Kidney epithelial cell (primary cell): Measurements from ENCODE around the gene TIAM2. TPM values are rescaled to one million over a fixed set of nuclear protein-coding genes. Genes with fewer than 3 reads are reported as not detected.
A peak's percentile ranks its signal among the peaks of the same experiment; 100 is the strongest.

Source experiments
- DNase-seq: peaks from one replicate; pipeline ENCODE4 v3.0.0-alpha.2; 2010; ENCODE audit warnings: low read depth
- H3K27me3 ChIP-seq: 2 replicates; pipeline ENCODE4 v1.6.0; 2011; ENCODE audit warnings: low read length; ENCODE audit not compliant: control insufficient read depth, insufficient read depth
- H3K36me3 ChIP-seq: 2 replicates; pipeline ENCODE4 v1.5.1; 2011; ENCODE audit warnings: low read length; ENCODE audit not compliant: control insufficient read depth, insufficient read depth
- H3K4me3 ChIP-seq: 2 replicates; pipeline ENCODE4 v1.5.1; 2011; ENCODE audit warnings: low read depth, mild to moderate bottlenecking, control low read depth, low read length
- total RNA-seq: library from RNA; depleted of rRNA; stranded (reverse); fragments of >200 nt; gene quantifications from 2 replicates; pipeline ENCODE4 v1.2.3, GENCODE V29; 2015
- TF ChIP-seq, protein P1 (sequence below): IDR thresholded peaks from 2 replicates; pipeline ENCODE4 v1.5.1; 2011; ENCODE audit warnings: mild to moderate bottlenecking, moderate library complexity, low read length, control low read depth, inconsistent platforms; ENCODE audit not compliant: insufficient read depth, poor library complexity, severe bottlenecking

TIAM2 gene
- total RNA-seq, 1 donor from 2014 or later, result 21.3 TPM

DNA sequence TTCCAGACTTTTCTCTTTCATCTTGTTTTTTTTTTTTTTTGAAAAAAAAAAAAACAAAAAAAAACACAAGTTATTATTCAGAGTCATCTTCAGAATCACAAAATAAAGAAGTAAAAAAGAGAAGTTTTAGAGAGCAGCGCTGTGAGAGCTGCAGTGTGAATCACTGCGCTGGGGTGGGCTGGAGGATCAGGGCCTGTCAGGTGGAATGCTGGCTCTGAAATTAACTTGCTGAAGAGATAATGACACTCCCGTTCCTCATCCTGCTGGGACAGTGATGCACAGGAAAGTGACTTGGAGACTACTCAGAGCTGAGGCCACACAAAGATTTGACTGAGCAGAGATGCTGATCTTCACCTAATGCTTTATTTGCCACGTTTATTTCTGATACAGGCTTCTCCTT is 226.0 kb downstream of the TIAM2 start:
- H3K27me3 ChIP-seq, result no peaks in the 10 kb centered on the region
- DNase-seq, result no peak
- no peak overlapping the region for H3K4me3 ChIP-seq
- H3K36me3 ChIP-seq, result no peaks in the 10 kb centered on the region
- TF ChIP-seq, protein P1, sequence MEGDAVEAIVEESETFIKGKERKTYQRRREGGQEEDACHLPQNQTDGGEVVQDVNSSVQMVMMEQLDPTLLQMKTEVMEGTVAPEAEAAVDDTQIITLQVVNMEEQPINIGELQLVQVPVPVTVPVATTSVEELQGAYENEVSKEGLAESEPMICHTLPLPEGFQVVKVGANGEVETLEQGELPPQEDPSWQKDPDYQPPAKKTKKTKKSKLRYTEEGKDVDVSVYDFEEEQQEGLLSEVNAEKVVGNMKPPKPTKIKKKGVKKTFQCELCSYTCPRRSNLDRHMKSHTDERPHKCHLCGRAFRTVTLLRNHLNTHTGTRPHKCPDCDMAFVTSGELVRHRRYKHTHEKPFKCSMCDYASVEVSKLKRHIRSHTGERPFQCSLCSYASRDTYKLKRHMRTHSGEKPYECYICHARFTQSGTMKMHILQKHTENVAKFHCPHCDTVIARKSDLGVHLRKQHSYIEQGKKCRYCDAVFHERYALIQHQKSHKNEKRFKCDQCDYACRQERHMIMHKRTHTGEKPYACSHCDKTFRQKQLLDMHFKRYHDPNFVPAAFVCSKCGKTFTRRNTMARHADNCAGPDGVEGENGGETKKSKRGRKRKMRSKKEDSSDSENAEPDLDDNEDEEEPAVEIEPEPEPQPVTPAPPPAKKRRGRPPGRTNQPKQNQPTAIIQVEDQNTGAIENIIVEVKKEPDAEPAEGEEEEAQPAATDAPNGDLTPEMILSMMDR, result no peak

DNA sequence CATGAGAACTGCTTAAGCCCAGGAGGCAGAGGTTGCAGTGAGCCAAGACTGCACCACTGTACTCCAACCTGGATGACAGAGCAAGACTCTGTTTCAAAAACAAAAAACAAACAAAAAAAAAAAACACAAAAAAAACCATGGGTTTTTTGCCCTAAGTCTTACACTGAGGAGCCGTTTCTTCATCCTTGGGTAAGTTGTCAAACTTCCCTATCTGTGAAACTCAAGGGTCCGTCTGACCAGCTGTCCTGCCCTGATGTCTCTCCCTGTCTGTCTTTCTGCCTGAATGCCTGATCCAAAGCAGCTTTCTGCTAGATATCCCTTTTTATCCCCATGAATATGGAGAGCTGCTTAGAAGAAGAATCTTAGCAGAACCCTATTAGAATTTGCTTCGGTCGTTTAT is 227.4 kb downstream of the TIAM2 start:
- no peak overlapping the region for H3K4me3 ChIP-seq
- TF ChIP-seq, protein P1, result no peak
- no peak for DNase-seq

DNA sequence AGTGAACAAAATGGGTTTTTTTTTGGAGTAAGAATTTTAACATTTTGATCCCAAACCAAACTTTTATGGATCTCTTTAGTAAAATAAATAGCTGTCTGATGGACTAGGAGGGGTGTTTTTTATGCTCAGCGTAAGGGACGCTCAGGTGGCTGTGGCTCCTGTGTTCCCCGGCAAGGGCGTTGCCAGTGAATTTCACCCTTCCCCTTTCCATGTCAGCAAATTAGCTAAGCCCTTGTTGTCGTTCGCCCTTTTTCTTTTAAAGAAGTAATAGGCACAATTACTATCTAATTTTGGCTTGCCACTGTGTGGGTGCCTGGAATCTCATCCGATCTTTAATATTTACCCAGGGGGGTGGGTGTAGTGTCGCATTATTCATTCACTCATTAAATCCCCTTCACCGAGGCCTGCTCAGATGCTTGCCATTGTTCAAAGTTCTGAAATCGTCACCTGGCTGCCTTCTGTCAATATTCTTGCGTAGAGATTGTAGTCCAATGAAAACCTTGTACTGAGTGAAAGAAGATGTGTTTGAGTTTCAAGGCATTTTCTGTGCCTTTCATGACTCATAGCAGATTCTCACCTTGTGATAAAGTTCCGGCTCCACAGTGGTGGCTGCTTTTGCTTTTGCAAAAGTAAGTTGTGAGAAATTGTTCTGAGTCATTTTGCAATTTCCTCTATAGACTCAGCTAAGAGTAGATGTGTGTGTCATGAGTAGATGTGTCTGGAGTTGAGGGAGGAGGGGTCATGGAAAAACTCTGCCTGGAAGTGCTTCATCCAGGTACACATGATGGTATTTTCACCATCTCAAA is 228.7 kb downstream of the TIAM2 start:
- DNase-seq, result peak; percentile 93
- Histone ChIP-seq H3K4me3 (no peak overlapping the region), H3K36me3 (no peaks in the 10 kb centered on the region), H3K27me3 (no peaks in the 10 kb centered on the region)
- TF ChIP-seq, protein P1, result no peak

More for the DNA sequence above, 227.4 kb downstream of the TIAM2 start:
- Histone ChIP-seq H3K27me3 (no peaks in the 10 kb centered on the region), H3K36me3 (no peaks in the 10 kb centered on the region)

DNA sequence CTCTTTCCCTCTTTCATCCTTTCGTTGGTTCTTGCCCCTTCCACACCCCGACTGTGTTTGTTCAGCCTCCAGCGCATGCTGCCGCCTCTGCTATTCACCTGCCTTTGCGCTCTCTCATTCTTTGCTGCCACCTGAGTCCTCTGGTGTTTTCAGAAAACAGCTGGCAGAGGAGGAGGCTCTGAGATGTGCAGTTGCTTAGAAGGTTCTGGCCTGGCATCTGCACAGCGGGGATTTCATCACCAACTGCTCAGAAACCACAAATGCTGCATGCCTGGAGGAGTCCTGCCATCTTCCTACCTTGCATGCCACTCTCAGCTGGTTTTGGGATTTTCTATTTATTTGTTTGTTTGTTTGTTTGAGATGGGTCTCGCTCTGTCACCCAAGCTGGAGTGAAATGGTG is 229.5 kb downstream of the TIAM2 start:
- H3K4me3 ChIP-seq, result no peak overlapping the region
- no peaks in the 10 kb centered on the region for H3K27me3 ChIP-seq
- H3K36me3 ChIP-seq, result no peaks in the 10 kb centered on the region
- DNase-seq, result no peak
- TF ChIP-seq, protein P1, result no peak

DNA sequence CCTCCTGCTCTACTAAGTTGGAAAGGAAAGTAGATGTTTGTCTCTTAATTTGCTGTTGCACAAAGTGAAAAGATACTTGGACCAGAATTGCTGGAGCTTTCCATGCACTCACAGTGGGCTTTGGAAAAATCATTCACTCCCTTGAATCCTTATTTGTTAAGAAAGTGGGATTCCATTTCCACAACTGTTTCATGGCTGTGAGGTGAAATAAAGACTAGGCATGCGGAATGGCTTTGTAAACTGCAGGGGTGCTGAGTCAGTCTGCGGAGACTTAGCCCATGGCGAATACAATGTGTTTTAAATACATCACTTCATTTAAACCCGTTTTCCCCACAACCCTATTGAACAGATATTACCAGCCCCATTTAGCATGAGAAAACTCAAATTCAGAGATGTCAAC is 231.9 kb downstream of the TIAM2 start:
- Histone ChIP-seq H3K36me3 (no peaks in the 10 kb centered on the region), H3K4me3 (no peak overlapping the region), H3K27me3 (no peaks in the 10 kb centered on the region)
- TF ChIP-seq, protein P1, result no peak
- no peak for DNase-seq
